Right atrium auricular region (tissue), 2 donors: Measurements from ENCODE around the gene ST3GAL4. TPM values are rescaled to one million over a fixed set of nuclear protein-coding genes. Genes with fewer than 3 reads are reported as not detected.

Source experiments
- DNase-seq: peaks from one replicate; pipeline ENCODE4 v3.0.0-alpha.2; 2019; ENCODE audit warnings: low spot score
- H3K27ac ChIP-seq, 2 donors: fragments of 200-600 bp; sonication (generic); 1 replicate in 1 of 2; 2 replicates in 1 of 2; pipeline ENCODE4 v1.5.1; 2016 to 2019
- H3K27me3 ChIP-seq, 2 donors: fragments of 200-600 bp; sonication (generic); one replicate each; pipeline versions ENCODE4 v1.5.1 to v1.6.0; 2017 to 2019
- H3K36me3 ChIP-seq: fragments of 200-600 bp; sonication (generic); one replicate; pipeline ENCODE4 v1.5.1; 2016
- H3K4me1 ChIP-seq, 2 donors: fragments of 200-600 bp; sonication (generic); one replicate each; pipeline versions ENCODE4 v1.5.1 to v1.6.0; 2017 to 2019
- H3K4me3 ChIP-seq, 2 donors: fragments of 200-600 bp; sonication (generic); 1 replicate in 1 of 2; 2 replicates in 1 of 2; pipeline ENCODE4 v1.5.1; 2017 to 2019; ENCODE audit warnings: mild to moderate bottlenecking in 1 of 2, moderate library complexity in 1 of 2
- H3K9me3 ChIP-seq, 2 donors: fragments of 200-600 bp; sonication (generic); one replicate each; pipeline ENCODE4 v1.5.1; 2019
- total RNA-seq, 2 donors: library from RNA; depleted of rRNA; stranded (reverse); fragments of >200 nt; gene quantifications; one replicate each; pipeline ENCODE4 v1.1.0, GENCODE V29; 2016
- TF ChIP-seq, protein P1 (sequence below), 2 donors: fragments of 200-600 bp; sonication (generic); IDR thresholded peaks; one replicate each; pipeline ENCODE4 v1.5.1; 2019; ENCODE audit warnings: antibody characterized with exemption in 2 of 2

The ST3GAL4 gene
- total RNA-seq, 2 donors from 2014 or later: 67.5 to 103 TPM

- TF ChIP-seq, protein P1, sequence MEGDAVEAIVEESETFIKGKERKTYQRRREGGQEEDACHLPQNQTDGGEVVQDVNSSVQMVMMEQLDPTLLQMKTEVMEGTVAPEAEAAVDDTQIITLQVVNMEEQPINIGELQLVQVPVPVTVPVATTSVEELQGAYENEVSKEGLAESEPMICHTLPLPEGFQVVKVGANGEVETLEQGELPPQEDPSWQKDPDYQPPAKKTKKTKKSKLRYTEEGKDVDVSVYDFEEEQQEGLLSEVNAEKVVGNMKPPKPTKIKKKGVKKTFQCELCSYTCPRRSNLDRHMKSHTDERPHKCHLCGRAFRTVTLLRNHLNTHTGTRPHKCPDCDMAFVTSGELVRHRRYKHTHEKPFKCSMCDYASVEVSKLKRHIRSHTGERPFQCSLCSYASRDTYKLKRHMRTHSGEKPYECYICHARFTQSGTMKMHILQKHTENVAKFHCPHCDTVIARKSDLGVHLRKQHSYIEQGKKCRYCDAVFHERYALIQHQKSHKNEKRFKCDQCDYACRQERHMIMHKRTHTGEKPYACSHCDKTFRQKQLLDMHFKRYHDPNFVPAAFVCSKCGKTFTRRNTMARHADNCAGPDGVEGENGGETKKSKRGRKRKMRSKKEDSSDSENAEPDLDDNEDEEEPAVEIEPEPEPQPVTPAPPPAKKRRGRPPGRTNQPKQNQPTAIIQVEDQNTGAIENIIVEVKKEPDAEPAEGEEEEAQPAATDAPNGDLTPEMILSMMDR (IDR thresholded peaks at IDR 0.05): no peak
- no peak for DNase-seq
- H3K4me3 ChIP-seq: no peak overlapping the region
- H3K27me3 ChIP-seq: no peaks in the 10 kb centered on the region
- no peaks in the 10 kb centered on the region for H3K9me3 ChIP-seq
- peak overlapping the region; percentile 32 to 40 for H3K27ac ChIP-seq
- H3K36me3 ChIP-seq: peaks cover 34% of the 10 kb centered on the region
- peaks cover 0 to 67% of the 10 kb centered on the region in 2 donors for H3K4me1 ChIP-seq
Measured at GRCh38 chr11:126405906-126406305, 50.4 kb downstream of the ST3GAL4 start.

DNA sequence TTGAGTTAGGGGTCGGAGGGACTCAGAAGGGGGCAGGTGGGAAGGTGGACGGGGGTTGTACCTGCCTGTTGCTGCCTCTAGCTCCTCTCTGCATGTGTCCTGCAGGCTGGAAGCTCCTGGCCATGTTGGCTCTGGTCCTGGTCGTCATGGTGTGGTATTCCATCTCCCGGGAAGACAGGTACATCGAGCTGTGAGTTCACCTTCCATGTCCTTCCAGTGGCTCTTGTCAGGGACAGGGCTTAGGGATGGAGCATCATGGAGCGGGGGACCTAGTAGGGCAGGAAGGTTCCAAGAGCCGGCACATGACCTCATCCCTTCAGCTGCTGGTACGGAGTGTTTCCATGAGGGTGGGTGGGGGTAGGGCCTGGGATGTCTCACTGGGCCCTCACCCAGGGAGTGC lies 50.9 kb downstream of the ST3GAL4 start:
- H3K36me3 ChIP-seq: peaks cover 34% of the 10 kb centered on the region
- H3K27ac ChIP-seq: peak overlapping the region; percentile 32 to 40
- DNase-seq: no peak
- TF ChIP-seq, protein P1 (IDR thresholded peaks at IDR 0.05): no peak
- no peaks in the 10 kb centered on the region for H3K27me3 ChIP-seq
- peaks cover 0 to 72% of the 10 kb centered on the region in 2 donors for H3K4me1 ChIP-seq
- no peak overlapping the region for H3K4me3 ChIP-seq
- no peaks in the 10 kb centered on the region for H3K9me3 ChIP-seq

- H3K27me3 ChIP-seq: no peaks in the 10 kb centered on the region
- no peak for DNase-seq
- peaks cover 34% of the 10 kb centered on the region for H3K36me3 ChIP-seq
- H3K4me3 ChIP-seq: no peak overlapping the region
- H3K27ac ChIP-seq: peak overlapping the region in 1 of 2 donors; percentile 32
- H3K9me3 ChIP-seq: no peaks in the 10 kb centered on the region
- peaks cover 0 to 79% of the 10 kb centered on the region in 2 donors for H3K4me1 ChIP-seq
- TF ChIP-seq, protein P1 (IDR thresholded peaks at IDR 0.05): no peak
Measured at GRCh38 chr11:126407101-126407521, 51.6 kb downstream of the ST3GAL4 start.

DNA sequence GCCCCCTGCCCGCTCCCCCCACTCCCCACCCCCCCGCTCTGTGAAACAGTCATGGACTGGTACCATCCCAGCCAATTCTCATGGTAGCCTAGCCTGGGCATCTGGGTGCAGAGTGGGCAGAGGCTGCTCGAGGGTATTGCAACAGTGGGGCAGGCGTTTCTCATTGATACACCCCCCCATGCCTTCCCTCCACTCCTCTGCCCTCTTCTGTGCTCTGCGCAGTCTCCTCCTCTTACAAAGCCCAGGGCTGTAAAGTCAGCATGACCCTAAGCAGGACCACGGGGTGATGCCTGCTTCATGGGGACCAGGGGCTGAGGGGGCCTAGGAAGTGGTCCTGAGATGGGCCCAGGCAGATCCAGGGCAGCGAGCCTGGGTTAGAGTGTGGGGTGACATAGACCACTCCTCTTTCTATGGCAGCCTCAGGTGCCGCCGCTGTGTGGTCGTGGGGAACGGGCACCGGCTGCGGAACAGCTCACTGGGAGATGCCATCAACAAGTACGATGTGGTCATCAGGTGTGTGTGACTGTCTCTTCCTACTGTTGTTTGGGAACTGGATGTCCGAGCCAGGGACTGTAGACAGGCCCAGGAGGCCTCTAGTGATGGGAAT lies 52.3 kb downstream of the ST3GAL4 start:
- Histone ChIP-seq H3K4me3 (no peak overlapping the region), H3K4me1 (peaks cover 0 to 82% of the 10 kb centered on the region in 2 donors), H3K36me3 (peaks cover 34% of the 10 kb centered on the region), H3K9me3 (no peaks in the 10 kb centered on the region), H3K27ac (peak overlapping the region; percentile 38 to 88), H3K27me3 (no peaks in the 10 kb centered on the region)
- TF ChIP-seq, protein P1 (IDR thresholded peaks at IDR 0.05): no peak
- no peak for DNase-seq

- DNase-seq: no peak
- H3K27me3 ChIP-seq: no peaks in the 10 kb centered on the region
- no peak overlapping the region for H3K4me3 ChIP-seq
- TF ChIP-seq, protein P1 (IDR thresholded peaks at IDR 0.05): no peak
- H3K36me3 ChIP-seq: peaks cover 37% of the 10 kb centered on the region
- H3K9me3 ChIP-seq: no peaks in the 10 kb centered on the region
- H3K27ac ChIP-seq: peak overlapping the region; percentile 38 to 88
- H3K4me1 ChIP-seq: peaks cover 0 to 82% of the 10 kb centered on the region in 2 donors
Measured at GRCh38 chr11:126408496-126408895, 53.0 kb downstream of the ST3GAL4 start.
